ENCODE results near the gene SEBOX. TPM values are rescaled to one million over a fixed set of nuclear protein-coding genes. Genes with fewer than 3 reads are reported as not detected.
A peak's percentile ranks its signal among the peaks of the same experiment; 100 is the strongest.

Gene SEBOX
- total RNA-seq, 1 experiment from 2014 or later = not detected

DNA sequence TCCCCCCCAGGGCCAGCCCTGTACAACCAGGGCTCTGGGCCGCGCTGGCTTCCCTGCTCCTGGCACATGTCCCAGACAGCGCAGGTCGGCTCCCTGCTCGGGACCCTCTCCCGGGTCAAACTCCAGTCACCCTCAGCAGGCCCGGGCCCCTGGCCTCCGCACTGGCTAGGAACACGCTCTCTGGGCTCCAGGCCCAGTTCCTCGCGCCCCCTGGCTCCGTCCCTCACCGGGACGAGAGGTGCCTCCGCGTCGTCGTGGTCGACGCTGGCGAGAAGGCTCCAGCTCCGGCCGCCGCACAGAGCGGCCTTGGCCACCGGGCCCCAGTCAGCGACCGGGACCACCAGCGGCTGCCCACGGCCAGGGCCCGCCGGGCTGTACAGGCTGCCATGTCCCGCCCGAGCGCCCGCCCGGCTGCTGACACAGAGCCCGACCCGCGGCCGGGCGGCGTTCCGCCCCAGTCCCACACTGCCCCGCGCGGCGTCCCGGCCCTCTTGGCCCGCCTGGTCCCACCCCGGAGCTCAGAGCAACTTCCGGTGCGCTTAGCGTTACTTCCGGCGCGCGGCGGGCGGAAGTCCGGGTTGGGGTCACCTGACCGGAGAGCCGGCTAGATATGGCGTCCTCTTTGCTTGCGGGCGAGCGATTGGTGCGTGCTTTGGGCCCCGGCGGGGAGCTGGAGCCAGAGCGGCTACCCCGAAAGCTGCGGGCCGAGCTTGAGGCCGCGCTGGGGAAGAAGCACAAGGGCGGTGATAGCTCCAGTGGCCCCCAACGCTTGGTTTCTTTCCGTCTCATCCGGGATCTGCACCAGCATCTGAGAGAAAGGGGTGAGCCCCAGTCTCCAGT is 7.7 kb downstream of the SEBOX start, which contains the start of gene POLDIP2:
Gene POLDIP2, minus strand, starts transcription at position 467 of the 840 bp plus-strand sequence. Its CDS starts 79 bp downstream, at position 388.
- peaks cover 31% of the 10 kb centered on the region for H3K79me2 ChIP-seq (ENCODE audit: low read length)
- peak within 1 kb of the TSS; percentile 88 for H3K4me2 ChIP-seq (ENCODE audit: low read length)
- no TSS peak for BruUV-seq (replicated peaks)
- DNase-seq (peak; percentile 90), ATAC-seq (peak; percentile 99)
- H3K27me3 ChIP-seq (ENCODE audit: low read length) = no peaks in the 10 kb centered on the region
- H3K4me1 ChIP-seq (ENCODE audit: insufficient read depth, low read length) = peaks cover 10% of the 10 kb centered on the region; the same call in 1 of the 2 replicates
- H3K4me3 ChIP-seq (ENCODE audit: low read length) = peak within 1 kb of the TSS; percentile 89
- peak within 1 kb of the TSS; percentile 99 for H3K9ac ChIP-seq (ENCODE audit: low read length)
- no peaks in the 10 kb centered on the region for H4K20me1 ChIP-seq (ENCODE audit: low read length)
- TF ChIP-seq EZH2 (IDR thresholded peaks at IDR 0.05; ENCODE audit: low read length, unreplicated experiment) = no peak
- TF ChIP-seq, protein P1, sequence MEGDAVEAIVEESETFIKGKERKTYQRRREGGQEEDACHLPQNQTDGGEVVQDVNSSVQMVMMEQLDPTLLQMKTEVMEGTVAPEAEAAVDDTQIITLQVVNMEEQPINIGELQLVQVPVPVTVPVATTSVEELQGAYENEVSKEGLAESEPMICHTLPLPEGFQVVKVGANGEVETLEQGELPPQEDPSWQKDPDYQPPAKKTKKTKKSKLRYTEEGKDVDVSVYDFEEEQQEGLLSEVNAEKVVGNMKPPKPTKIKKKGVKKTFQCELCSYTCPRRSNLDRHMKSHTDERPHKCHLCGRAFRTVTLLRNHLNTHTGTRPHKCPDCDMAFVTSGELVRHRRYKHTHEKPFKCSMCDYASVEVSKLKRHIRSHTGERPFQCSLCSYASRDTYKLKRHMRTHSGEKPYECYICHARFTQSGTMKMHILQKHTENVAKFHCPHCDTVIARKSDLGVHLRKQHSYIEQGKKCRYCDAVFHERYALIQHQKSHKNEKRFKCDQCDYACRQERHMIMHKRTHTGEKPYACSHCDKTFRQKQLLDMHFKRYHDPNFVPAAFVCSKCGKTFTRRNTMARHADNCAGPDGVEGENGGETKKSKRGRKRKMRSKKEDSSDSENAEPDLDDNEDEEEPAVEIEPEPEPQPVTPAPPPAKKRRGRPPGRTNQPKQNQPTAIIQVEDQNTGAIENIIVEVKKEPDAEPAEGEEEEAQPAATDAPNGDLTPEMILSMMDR (conservative IDR thresholded peaks at IDR 0.05; ENCODE audit: low read depth, low read length) = no peak
- no peak for TF ChIP-seq EZH2phosphoT487 (IDR thresholded peaks at IDR 0.05; ENCODE audit: borderline replicate concordance, low read length)
- no peaks in the 10 kb centered on the region for H3K9me3 ChIP-seq (ENCODE audit: low read length)
- intact Hi-C loops (cut with micrococcal nuclease) = loop anchor here (1.0 kb wide), 2 partner anchors 10 to 22 kb away; partner anchors contain the start of genes IFT20 and TNFAIP1
- H3K9me2 ChIP-seq (replicated peaks; ENCODE audit: low read length) = no peaks in the 10 kb centered on the region
- peaks cover 28% of the 10 kb centered on the region for H3K36me3 ChIP-seq (ENCODE audit: low read depth, low read length)
- no peaks in the 10 kb centered on the region for H3F3A ChIP-seq (ENCODE audit: low read length, unreplicated experiment)
- H2AFZ ChIP-seq (ENCODE audit: low read length) = peak within 1 kb of the TSS; percentile 79
- POLR2A ChIA-PET (ENCODE audit: unreplicated experiment) = interaction anchor here (0.6 to 1.2 kb wide), 5 partner anchors 22 to 150 kb away, joined by 3 to 12 read pairs (median 4); partner anchors contain the start of gene TNFAIP1
- CTCF ChIA-PET = interaction anchor here (1.2 kb wide), 1 partner anchor 22 kb away, joined by 6 read pairs; the partner anchor contains the start of gene TNFAIP1
- peak within 1 kb of the TSS; percentile 36; the same call in 1 of the 2 replicates for H3K27ac ChIP-seq (ENCODE audit: low read length)

DNA sequence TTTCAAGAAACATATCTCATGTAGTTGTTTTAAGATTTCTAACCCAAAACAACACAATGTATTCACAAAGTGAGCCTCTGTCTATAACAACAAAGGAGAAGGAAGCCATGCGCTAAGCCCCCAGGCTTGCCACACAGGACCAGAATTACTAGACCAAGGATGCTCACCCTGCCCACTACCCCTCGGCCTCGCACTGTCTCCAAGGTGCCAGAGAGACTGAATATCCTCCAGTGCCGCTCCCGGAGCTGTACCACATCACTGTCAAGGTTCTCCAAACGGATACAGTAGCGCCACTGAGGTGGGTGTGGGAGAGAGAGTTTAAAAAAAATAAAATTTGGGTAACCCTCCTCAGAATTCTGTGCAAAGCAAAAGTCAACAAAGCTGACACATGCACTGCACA is 14.7 kb downstream of the SEBOX start:
- DNase-seq (no peak), ATAC-seq (no peak)
- POLR2A ChIA-PET (ENCODE audit: unreplicated experiment) = no interaction called here
- Histone ChIP-seq H3K36me3 (ENCODE audit: low read depth, low read length) (peaks cover 30% of the 10 kb centered on the region), H3K27ac (ENCODE audit: low read length) (no peak overlapping the region), H3K79me2 (ENCODE audit: low read length) (no peaks in the 10 kb centered on the region), H3K4me3 (ENCODE audit: low read length) (no peak overlapping the region), H3K4me1 (ENCODE audit: insufficient read depth, low read length) (peaks cover 28% of the 10 kb centered on the region), H3F3A (ENCODE audit: low read length, unreplicated experiment) (peaks cover 6% of the 10 kb centered on the region), H3K9ac (ENCODE audit: low read length) (no peak overlapping the region), H3K4me2 (ENCODE audit: low read length) (no peak overlapping the region), H2AFZ (ENCODE audit: low read length) (no peak overlapping the region), H3K9me3 (ENCODE audit: low read length) (no peaks in the 10 kb centered on the region), H3K27me3 (ENCODE audit: low read length) (no peaks in the 10 kb centered on the region), H3K9me2 (replicated peaks; ENCODE audit: low read length) (no peaks in the 10 kb centered on the region), H4K20me1 (ENCODE audit: low read length) (no peaks in the 10 kb centered on the region)
- no TSS peak for BruUV-seq (replicated peaks)
- no peak for TF ChIP-seq EZH2 (IDR thresholded peaks at IDR 0.05; ENCODE audit: low read length, unreplicated experiment)
- TF ChIP-seq, protein P1 (conservative IDR thresholded peaks at IDR 0.05; ENCODE audit: low read depth, low read length) = no peak
- no peak for TF ChIP-seq EZH2phosphoT487 (IDR thresholded peaks at IDR 0.05; ENCODE audit: borderline replicate concordance, low read length)
- intact Hi-C loops (cut with micrococcal nuclease) = no loop called here
- CTCF ChIA-PET = no interaction called here
